K562 (cell line): Measurements from ENCODE around the gene ITPR1. TPM values are rescaled to one million over a fixed set of nuclear protein-coding genes. Genes with fewer than 3 reads are reported as not detected.
A peak's percentile ranks its signal among the peaks of the same experiment; 100 is the strongest.

Experiments
- ATAC-seq: fragments of 200-7000 bp; cut with Tn5 transposase; 3 replicates; pipeline ENCODE4 v1.9.1; 2020; ENCODE audit warnings: moderate library complexity
- BruUV-seq: library from RNA; stranded (reverse); fragments of 400-500 nt; replicated peaks from 2 replicates; lab custom pipeline; 2021; lab: Mats Ljungman, UMichigan
- CTCF ChIA-PET: fragments of 300-600 bp; formaldehyde crosslinking; extraction: SDS; loops from one replicate; lab custom pipeline; 2021; ENCODE audit warnings: low intra/inter-chr PET ratio; lab: Yijun Ruan, JAX
- POLR2A ChIA-PET: fragments of 300-600, 350-650 bp; sonication (Branson Sonifier 250); formaldehyde crosslinking; extraction: SDS; loops from one replicate; lab custom pipeline; 2021; ENCODE audit warnings: antibody characterized with exemption, inconsistent platforms; lab: Yijun Ruan, JAX
- DNase-seq, 4 experiments: peaks; one replicate each; pipeline versions ENCODE4 v3.0.0 to v3.0.0-alpha.2; 2011 to 2018; ENCODE audit warnings: low spot score in 3 of 4, mixed read lengths in 3 of 4; ENCODE audit errors: extremely low read depth in 1 of 4
- FAIRE-seq: peaks from 2 replicates; lab custom pipeline; 2011; peaks lifted over from hg19 to GRCh38; lab: Jason Lieb, UNC
- H2AFZ ChIP-seq: 2 replicates; pipeline ENCODE4 v1.6.0; 2011; ENCODE audit warnings: low read depth, low read length, control low read depth, inconsistent platforms
- H3K27ac ChIP-seq: fragments of 200-600 bp; 3 replicates; pipeline ENCODE4 v1.8.0; 2011; ENCODE audit warnings: low read depth, mild to moderate bottlenecking, control low read depth, inconsistent platforms, low read length, moderate library complexity, mixed read lengths; ENCODE audit errors: extremely low read depth
- H3K27me3 ChIP-seq, 2 experiments: fragments of 300-600 bp in 1 of 2; 2 replicates in 1 of 2; 3 replicates in 1 of 2; pipeline versions ENCODE4 v1.6.0 to v1.8.0; 2011; ENCODE audit warnings: inconsistent platforms in 2 of 2, low read length in 2 of 2, mild to moderate bottlenecking in 1 of 2, mixed read lengths in 1 of 2, moderate library complexity in 1 of 2; ENCODE audit not compliant: control insufficient read depth in 2 of 2, insufficient read depth in 2 of 2
- H3K36me3 ChIP-seq: fragments of 300-600 bp; 3 replicates; pipeline ENCODE4 v1.8.0; 2011; ENCODE audit warnings: mild to moderate bottlenecking, low read length, inconsistent platforms; ENCODE audit not compliant: control insufficient read depth, insufficient read depth
- H3K4me1 ChIP-seq, 2 experiments: fragments of 200-600 bp in 1 of 2; replicated peaks in 1 of 2; 2 replicates in 1 of 2; 3 replicates in 1 of 2; pipeline versions ENCODE4 v1.5.1 to v1.8.0; 2011; ENCODE audit warnings: inconsistent platforms in 2 of 2, low read length in 2 of 2, mild to moderate bottlenecking in 1 of 2, mixed read lengths in 1 of 2, moderate library complexity in 1 of 2; ENCODE audit not compliant: control insufficient read depth in 2 of 2, insufficient read depth in 2 of 2
- H3K4me2 ChIP-seq: 2 replicates; pipeline ENCODE4 v1.6.1; 2011; ENCODE audit warnings: low read length, control low read depth, inconsistent platforms, mixed read lengths; ENCODE audit not compliant: insufficient read depth
- H3K4me3 ChIP-seq: fragments of 200-600 bp; sonication (generic), shearing (Covaris generic); 2 replicates; pipeline ENCODE4 v1.5.1; 2016; ENCODE audit warnings: control low read depth, inconsistent platforms
- H3K79me2 ChIP-seq: fragments of 200-600 bp; 3 replicates; pipeline ENCODE4 v1.8.0; 2011; ENCODE audit warnings: low read length, inconsistent platforms; ENCODE audit not compliant: control insufficient read depth, insufficient read depth
- H3K9ac ChIP-seq, 2 experiments: 2 replicates each; pipeline versions ENCODE4 v1.6.0 to v1.6.1; 2011; ENCODE audit warnings: low read depth in 2 of 2, low read length in 2 of 2, control low read depth in 1 of 2, inconsistent platforms in 1 of 2, mild to moderate bottlenecking in 1 of 2, mixed read lengths in 1 of 2; ENCODE audit not compliant: insufficient read depth in 1 of 2
- H3K9me1 ChIP-seq: one replicate; pipeline ENCODE4 v1.6.0; 2011; ENCODE audit warnings: inconsistent platforms, mild to moderate bottlenecking, low read length, moderate library complexity; ENCODE audit not compliant: control insufficient read depth, insufficient read depth
- H3K9me3 ChIP-seq: replicated peaks from 2 replicates; pipeline ENCODE4 v1.5.1; 2011; ENCODE audit warnings: low read depth, low read length, inconsistent platforms; ENCODE audit not compliant: control insufficient read depth, insufficient read depth
- H4K20me1 ChIP-seq: replicated peaks from 2 replicates; pipeline ENCODE4 v1.6.1; 2011; ENCODE audit warnings: low read length, inconsistent platforms, mixed read lengths; ENCODE audit not compliant: control insufficient read depth, insufficient read depth
- ATF7 ChIP-seq: fragments of 450-650 bp; IDR thresholded peaks from 2 replicates; pipeline ENCODE4 v1.7.1; 2014; ENCODE audit warnings: mild to moderate bottlenecking, moderate library complexity
- ERF ChIP-seq: fragments of 450-650 bp; formaldehyde crosslinking; IDR thresholded peaks from 2 replicates; pipeline ENCODE4 v1.4.0; 2020; ENCODE audit warnings: mild to moderate bottlenecking, mixed read lengths
- JUND ChIP-seq, 2 experiments: IDR thresholded peaks; 2 replicates in 1 of 2; 3 replicates in 1 of 2; pipeline ENCODE4 v1.6.1; 2011; ENCODE audit warnings: borderline replicate concordance in 2 of 2, low read depth in 2 of 2, low read length in 2 of 2, improper control_type of control experiment in 1 of 2, missing biosample characterization in 1 of 2, missing genetic modification characterization in 1 of 2, missing genetic modification reagents in 1 of 2
- NCOA6 ChIP-seq: fragments of 450-650 bp; IDR thresholded peaks from 2 replicates; pipeline ENCODE4 v1.6.1; 2017; ENCODE audit warnings: mild to moderate bottlenecking
- NFRKB ChIP-seq: fragments of 450-650 bp; IDR thresholded peaks from 2 replicates; pipeline ENCODE4 v1.6.1; 2016; ENCODE audit warnings: low read depth
- NR2C2 ChIP-seq, 2 experiments: fragments of 200-800 bp in 1 of 2; sonication (Bioruptor generic) in 1 of 2; sonication (generic) in 1 of 2; formaldehyde crosslinking in 1 of 2; IDR thresholded peaks; 2 replicates each; pipeline versions ENCODE4 v1.6.1 to v1.8.0; 2016 to 2022; ENCODE audit warnings: mild to moderate bottlenecking in 1 of 2, missing compliant biosample characterization in 1 of 2, missing genetic modification characterization in 1 of 2, missing genetic modification reagents in 1 of 2
- NR4A1 ChIP-seq, 2 experiments: fragments of 250-450 bp in 1 of 2; fragments of 450-650 bp in 1 of 2; sonication (Bioruptor Pico) in 1 of 2; IDR thresholded peaks; 2 replicates each; pipeline versions ENCODE4 v1.4.0 to v1.6.1; 2016 to 2020; ENCODE audit warnings: mild to moderate bottlenecking in 2 of 2, missing compliant biosample characterization in 1 of 2, missing genetic modification characterization in 1 of 2, moderate library complexity in 1 of 2
- RBM14 ChIP-seq: fragments of 200-400 bp; formaldehyde crosslinking; IDR thresholded peaks from 2 replicates; pipeline ENCODE4 v1.6.1; 2018; ENCODE audit warnings: low read depth, mild to moderate bottlenecking, low read length, moderate library complexity, borderline replicate concordance; ENCODE audit not compliant: insufficient read depth
- RBM25 ChIP-seq: fragments of 200-400 bp; formaldehyde crosslinking; IDR thresholded peaks from 2 replicates; pipeline ENCODE4 v1.6.1; 2018; ENCODE audit warnings: low read length, low read depth, moderate library complexity; ENCODE audit not compliant: severe bottlenecking
- SMAD4 ChIP-seq: fragments of 250-450 bp; sonication (Bioruptor Pico); conservative IDR thresholded peaks from 2 replicates; pipeline ENCODE4 v1.8.0; 2021; ENCODE audit warnings: inconsistent platforms, mild to moderate bottlenecking, moderate library complexity
- WHSC1 ChIP-seq: IDR thresholded peaks from one replicate; pipeline ENCODE4 v1.6.1; 2012; ENCODE audit warnings: low read length, control low read depth, inconsistent platforms
- ZBTB33 ChIP-seq: sonication (generic); formaldehyde crosslinking; IDR thresholded peaks from 2 replicates; pipeline ENCODE4 v1.8.1; 2023; ENCODE audit warnings: mild to moderate bottlenecking, missing genetic modification reagents
- ZFP1 ChIP-seq: fragments of 450-650 bp; formaldehyde crosslinking; IDR thresholded peaks from 2 replicates; pipeline ENCODE4 v1.4.0; 2020; ENCODE audit warnings: mild to moderate bottlenecking, mixed read lengths
- ZFPM2 ChIP-seq: fragments of 250-450 bp; sonication (Bioruptor Pico); IDR thresholded peaks from 2 replicates; pipeline ENCODE4 v1.5.1; 2022; ENCODE audit warnings: mild to moderate bottlenecking
- ZKSCAN3 ChIP-seq: fragments of 250-450 bp; sonication (Bioruptor Pico); IDR thresholded peaks from 2 replicates; pipeline ENCODE4 v1.4.0; 2020
- ZNF699 ChIP-seq: fragments of 250-450 bp; sonication (Bioruptor Pico); IDR thresholded peaks from 2 replicates; pipeline ENCODE4 v1.8.0; 2021; ENCODE audit warnings: mild to moderate bottlenecking, moderate library complexity; ENCODE audit not compliant: insufficient replicate concordance
- WGBS: fragments of 100-300 bp; shearing (Covaris generic); methylation state at CpG from one replicate; pipeline ENCODE4 v1.1.6; 2016; ENCODE audit warnings: low coverage, mixed read lengths; ENCODE audit not compliant: insufficient coverage; ENCODE audit errors: missing lambda C conversion rate; 5-methylcytosine and 5-hydroxymethylcytosine counted together
- in situ Hi-C: fragments of 300-500 bp; cut with MboI; formaldehyde crosslinking; loops from 4 replicates; pipeline ENCODE4 v1.15.0; 2018; ENCODE audit warnings: inconsistent platforms, mixed read lengths
- intact Hi-C: fragments of 100-400 bp; cut with micrococcal nuclease; formaldehyde crosslinking; loops from 2 replicates; pipeline ENCODE4 v1.14.2; 2022
- polyA plus RNA-seq, 8 experiments: library from polyadenylated mRNA; depleted of rRNA in 4 of 8; stranded (reverse) in 5 of 8; unstranded in 3 of 8; fragments of >200 nt; fragmentation: Nextera tagmentation in 2 of 8; fragmentation: Illumina TruSeq in 1 of 8; extraction: Ambion mirVana in 2 of 8; extraction: Trizol in 1 of 8; gene quantifications; 2 replicates each; pipeline versions ENCODE4 v1.2.1 to v1.2.3, GENCODE V29; 2011 to 2014; ENCODE audit warnings: inconsistent platforms in 1 of 8, missing spikeins in 1 of 8
- total RNA-seq, 7 experiments: library from RNA; depleted of rRNA in 6 of 7; stranded (reverse); fragments of >200 nt in 6 of 7; fragmentation: Illumina TruSeq in 2 of 7; extraction: Trizol in 2 of 7; gene quantifications; 2 replicates each; pipeline versions ENCODE4 v1.2.1 to v1.2.3, GENCODE V29; 2011 to 2021; ENCODE audit warnings: low replicate concordance in 1 of 7
- TF ChIP-seq, protein P1 (sequence below): fragments of 450-650 bp; conservative IDR thresholded peaks from 2 replicates; pipeline ENCODE4 v1.6.1; 2016; ENCODE audit warnings: missing genetic modification characterization, low read depth, mild to moderate bottlenecking, missing compliant biosample characterization, moderate library complexity
- TF ChIP-seq, protein P2 (sequence below): fragments of 450-650 bp; formaldehyde crosslinking; IDR thresholded peaks from 2 replicates; pipeline ENCODE4 v1.4.0; 2022; ENCODE audit warnings: mild to moderate bottlenecking, moderate library complexity

The ITPR1 gene
- total and polyA plus RNA-seq, 9 of the 15 experiments (the other 6 are each of a cell fraction or from before 2014, with no cell fraction given) = 22.4 to 40.0 (median 27.4) TPM

DNA sequence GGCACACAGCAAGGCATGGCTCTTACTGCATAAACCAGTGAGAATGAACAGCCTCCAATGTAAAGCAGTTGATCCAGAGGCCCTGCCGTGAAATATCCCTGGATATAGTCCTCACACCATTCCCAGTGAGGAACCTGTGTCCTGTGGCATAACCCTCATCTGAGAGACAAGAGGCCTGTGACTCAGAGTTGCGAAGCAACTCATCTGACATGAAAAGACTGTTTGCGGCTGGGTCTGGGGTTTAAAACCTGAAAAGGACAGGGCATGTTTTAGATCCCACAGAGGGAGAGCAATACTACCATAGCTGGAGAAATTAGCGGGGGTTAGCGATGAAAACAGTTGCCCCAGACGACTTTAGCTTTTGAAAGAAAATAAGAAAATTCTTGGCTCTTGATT lies 320.8 kb downstream of the ITPR1 start:
- Histone ChIP-seq H3K27ac (peak overlapping the region; percentile 93), H3K79me2 (peaks cover 43% of the 10 kb centered on the region), H4K20me1 (no peaks in the 10 kb centered on the region), H3K4me2 (peak overlapping the region; percentile 75), H3K9me3 (no peaks in the 10 kb centered on the region), H3K36me3 (peaks cover 31% of the 10 kb centered on the region), H3K4me1 (peaks cover 16 to 62% of the 10 kb centered on the region in 2 experiments), H3K27me3 (no peaks in the 10 kb centered on the region), H2AFZ (peak overlapping the region; percentile 75), H3K4me3 (no peak overlapping the region; the same call in 1 of the 2 replicates), H3K9me1 (no peaks in the 10 kb centered on the region), H3K9ac (peak overlapping the region; percentile 78 to 79; a peak in 3 of 4 replicates)
- BruUV-seq = TSS peak; percentile 99
- ChIA-PET POLR2A (interaction anchor here (0.7 to 4.9 kb wide), 17 partner anchors 7 to 321 kb away, joined by 3 to 61 read pairs (median 4); partner anchors contain the start of gene ITPR1), CTCF (no interaction called here)
- intact Hi-C loops (loop anchor here (1.0 to 5.0 kb wide), 5 partner anchors 75 to 378 kb away; no protein-coding TSS in a partner anchor), in situ Hi-C loops (loop anchor here (5.0 kb wide), 1 partner anchor 92 kb away; no protein-coding TSS in a partner anchor)
- ATAC-seq (peak; percentile 2), DNase-seq (peak in 3 of 4 experiments; percentile 42 to 54 (median 49)), FAIRE-seq (peak; percentile 11)
- 21% methylated on average over 6 of the region's 6 CpGs for WGBS
- TF ChIP-seq NFRKB (peak; percentile 17; the same call in 1 of the 2 replicates), ZBTB33 (peak; percentile 77), ZFPM2 (CRISPR knock-in tag) (no peak), NCOA6 (no peak), ATF7 (no peak), RBM14 (no peak), SMAD4 (no peak), ERF (0 out of 2 replicates have a peak, but pooled peaks have one; percentile 13), NR4A1 (CRISPR knock-in tag; IDR thresholded peaks at IDR 0.05) (peak; percentile 48; the same call in 1 of the 2 replicates), NR4A1 (tag; IDR thresholded peaks at IDR 0.05) (peak; percentile 24), WHSC1 (peak; percentile 84), ZNF699 (CRISPR knock-in tag) (no peak), JUND (IDR thresholded peaks at IDR 0.05; ENCODE audit: borderline replicate concordance, low read depth, low read length) (no peak), JUND (tag; IDR thresholded peaks at IDR 0.05; ENCODE audit: borderline replicate concordance, low read depth, low read length) (no peak), RBM25 (peak; percentile 0), ZFP1 (CRISPR knock-in tag) (no peak), NR2C2 (CRISPR knock-in tag; IDR thresholded peaks at IDR 0.05) (0 out of 2 replicates have a peak, but pooled peaks have one; percentile 32), NR2C2 (tag; IDR thresholded peaks at IDR 0.05) (no peak), ZKSCAN3 (no peak)
- TF ChIP-seq, protein P1, sequence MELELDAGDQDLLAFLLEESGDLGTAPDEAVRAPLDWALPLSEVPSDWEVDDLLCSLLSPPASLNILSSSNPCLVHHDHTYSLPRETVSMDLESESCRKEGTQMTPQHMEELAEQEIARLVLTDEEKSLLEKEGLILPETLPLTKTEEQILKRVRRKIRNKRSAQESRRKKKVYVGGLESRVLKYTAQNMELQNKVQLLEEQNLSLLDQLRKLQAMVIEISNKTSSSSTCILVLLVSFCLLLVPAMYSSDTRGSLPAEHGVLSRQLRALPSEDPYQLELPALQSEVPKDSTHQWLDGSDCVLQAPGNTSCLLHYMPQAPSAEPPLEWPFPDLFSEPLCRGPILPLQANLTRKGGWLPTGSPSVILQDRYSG (tag) = peak; percentile 59
- TF ChIP-seq, protein P2, sequence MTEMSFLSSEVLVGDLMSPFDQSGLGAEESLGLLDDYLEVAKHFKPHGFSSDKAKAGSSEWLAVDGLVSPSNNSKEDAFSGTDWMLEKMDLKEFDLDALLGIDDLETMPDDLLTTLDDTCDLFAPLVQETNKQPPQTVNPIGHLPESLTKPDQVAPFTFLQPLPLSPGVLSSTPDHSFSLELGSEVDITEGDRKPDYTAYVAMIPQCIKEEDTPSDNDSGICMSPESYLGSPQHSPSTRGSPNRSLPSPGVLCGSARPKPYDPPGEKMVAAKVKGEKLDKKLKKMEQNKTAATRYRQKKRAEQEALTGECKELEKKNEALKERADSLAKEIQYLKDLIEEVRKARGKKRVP (CRISPR knock-in tag) = no peak
